Measurements from ENCODE around the gene NAPA.
"Not testable (repeated sequence)": the region's sequence is repeated elsewhere in the genome, so short reads cannot be mapped to it uniquely, and the experiment has no call there.

DNA sequence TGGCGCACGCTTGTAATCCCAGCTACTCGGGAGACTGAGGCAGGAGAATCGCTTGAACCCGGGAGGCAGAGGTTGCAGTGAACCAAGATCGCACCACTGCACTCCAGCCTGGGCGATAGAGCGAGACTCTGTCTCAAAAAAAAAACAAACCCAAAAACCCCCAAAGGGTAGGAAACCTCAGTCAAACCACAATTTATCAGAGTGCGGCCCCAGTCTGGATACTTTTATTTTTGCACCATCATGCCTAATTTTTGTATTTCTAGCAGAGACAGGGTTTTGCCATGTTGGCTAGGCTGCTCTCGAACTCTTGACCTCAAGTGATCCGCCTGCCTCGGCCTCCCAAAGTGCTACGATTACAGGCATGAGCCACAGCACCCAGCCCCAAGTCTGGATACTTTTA, 28.6 kb downstream of the NAPA start:
- TF ChIP-seq, protein P1, sequence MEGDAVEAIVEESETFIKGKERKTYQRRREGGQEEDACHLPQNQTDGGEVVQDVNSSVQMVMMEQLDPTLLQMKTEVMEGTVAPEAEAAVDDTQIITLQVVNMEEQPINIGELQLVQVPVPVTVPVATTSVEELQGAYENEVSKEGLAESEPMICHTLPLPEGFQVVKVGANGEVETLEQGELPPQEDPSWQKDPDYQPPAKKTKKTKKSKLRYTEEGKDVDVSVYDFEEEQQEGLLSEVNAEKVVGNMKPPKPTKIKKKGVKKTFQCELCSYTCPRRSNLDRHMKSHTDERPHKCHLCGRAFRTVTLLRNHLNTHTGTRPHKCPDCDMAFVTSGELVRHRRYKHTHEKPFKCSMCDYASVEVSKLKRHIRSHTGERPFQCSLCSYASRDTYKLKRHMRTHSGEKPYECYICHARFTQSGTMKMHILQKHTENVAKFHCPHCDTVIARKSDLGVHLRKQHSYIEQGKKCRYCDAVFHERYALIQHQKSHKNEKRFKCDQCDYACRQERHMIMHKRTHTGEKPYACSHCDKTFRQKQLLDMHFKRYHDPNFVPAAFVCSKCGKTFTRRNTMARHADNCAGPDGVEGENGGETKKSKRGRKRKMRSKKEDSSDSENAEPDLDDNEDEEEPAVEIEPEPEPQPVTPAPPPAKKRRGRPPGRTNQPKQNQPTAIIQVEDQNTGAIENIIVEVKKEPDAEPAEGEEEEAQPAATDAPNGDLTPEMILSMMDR (IDR thresholded peaks at IDR 0.05; ENCODE audit: low read depth, low read length, poor library complexity, severe bottlenecking): not testable (repeated sequence)
- not testable (repeated sequence) for TF ChIP-seq EZH2phosphoT487 (IDR thresholded peaks at IDR 0.05; ENCODE audit: borderline replicate concordance, low read length)

All from DOHH2 (cell line).